ENCODE data around the gene TCF7L1.

- no peak for TF ChIP-seq CTCF (IDR thresholded peaks at IDR 0.05)
- TF ChIP-seq POLR2A (IDR thresholded peaks at IDR 0.05): no peak
Measured at GRCh38 chr2:85231468-85231805, 98.2 kb downstream of the TCF7L1 start.

Measured in uterus (tissue), 2 donors.